Measurements from ENCODE around the gene SAPCD2.
"Not testable (repeated sequence)": the region's sequence is repeated elsewhere in the genome, so short reads cannot be mapped to it uniquely, and the experiment has no call there.

Gene SAPCD2

DNA sequence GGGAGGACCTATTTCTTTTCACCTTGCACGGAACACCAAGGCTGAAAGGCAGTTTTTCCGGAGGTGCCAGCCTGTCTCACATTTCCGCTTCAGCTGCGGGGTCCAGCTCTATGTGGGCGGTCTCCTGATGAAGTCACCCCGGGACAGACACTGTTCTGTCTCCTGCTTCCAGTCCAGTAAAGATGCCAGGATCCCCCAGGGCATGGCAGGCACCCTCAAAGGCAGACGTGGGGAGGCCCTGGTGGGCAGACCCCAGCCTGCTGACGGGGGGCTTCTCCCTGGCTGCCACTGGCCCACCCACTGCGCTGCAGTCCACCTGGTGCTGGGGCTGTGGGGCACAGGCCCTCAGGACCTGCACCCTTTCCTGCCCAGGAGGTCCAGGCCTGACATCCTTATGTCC is 7.6 kb downstream of the SAPCD2 start:
- DNase-seq, result not testable (repeated sequence)

DNA sequence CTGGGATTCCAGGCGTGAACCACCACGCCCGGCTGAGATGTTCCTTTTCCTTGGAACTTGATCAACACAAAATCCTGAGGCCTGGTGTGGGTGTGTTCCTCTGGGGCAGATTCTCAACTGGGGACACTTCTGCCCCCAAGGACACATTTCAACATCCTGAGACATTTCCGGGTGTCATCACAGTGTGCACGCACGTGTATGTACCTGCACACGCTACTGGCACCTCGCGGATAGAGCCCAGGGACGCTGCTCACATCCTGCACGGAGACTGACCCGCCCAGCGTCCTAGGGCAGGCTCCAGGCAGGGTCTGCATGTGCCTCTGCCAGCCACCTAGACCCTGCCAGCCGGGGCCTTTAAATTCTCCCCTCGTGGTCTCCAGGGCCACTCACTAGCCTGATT is 8.0 kb downstream of the SAPCD2 start:
- DNase-seq, result no peak

DNA sequence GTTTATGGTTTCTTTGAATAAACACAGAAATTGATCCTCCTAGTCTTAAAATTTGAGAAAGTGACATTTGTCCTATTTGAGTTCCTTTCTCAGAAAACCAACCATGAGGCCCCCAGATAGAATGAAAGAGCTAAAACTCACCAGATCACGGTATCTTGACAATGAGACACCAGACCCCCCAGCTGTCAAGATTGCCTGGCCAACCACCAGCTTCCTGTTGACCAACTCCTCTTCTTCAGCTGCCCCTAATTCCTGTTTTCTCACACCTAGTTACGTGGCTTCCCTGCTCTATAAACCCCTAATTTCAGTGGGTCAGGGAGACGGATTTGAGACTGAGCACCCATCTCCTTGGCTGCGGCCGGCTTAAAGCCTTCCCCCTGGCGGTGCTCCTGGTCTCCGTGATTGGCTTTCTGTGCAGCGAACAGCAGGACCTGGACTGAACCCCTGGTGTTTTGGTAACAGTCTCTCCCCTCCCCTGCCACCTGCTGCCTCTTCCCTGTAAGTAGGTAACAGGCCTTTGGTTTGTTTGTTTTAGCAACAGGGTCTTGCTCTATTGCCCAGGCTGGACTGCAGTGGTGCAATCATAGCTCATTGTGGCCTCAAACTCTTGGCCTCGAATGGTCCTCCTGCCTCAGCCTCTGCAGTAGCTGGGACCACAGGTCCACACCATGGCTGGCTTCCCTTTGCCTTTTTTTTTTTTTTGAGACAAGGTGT is 11.7 kb downstream of the SAPCD2 start:
- no peak for DNase-seq

DNA sequence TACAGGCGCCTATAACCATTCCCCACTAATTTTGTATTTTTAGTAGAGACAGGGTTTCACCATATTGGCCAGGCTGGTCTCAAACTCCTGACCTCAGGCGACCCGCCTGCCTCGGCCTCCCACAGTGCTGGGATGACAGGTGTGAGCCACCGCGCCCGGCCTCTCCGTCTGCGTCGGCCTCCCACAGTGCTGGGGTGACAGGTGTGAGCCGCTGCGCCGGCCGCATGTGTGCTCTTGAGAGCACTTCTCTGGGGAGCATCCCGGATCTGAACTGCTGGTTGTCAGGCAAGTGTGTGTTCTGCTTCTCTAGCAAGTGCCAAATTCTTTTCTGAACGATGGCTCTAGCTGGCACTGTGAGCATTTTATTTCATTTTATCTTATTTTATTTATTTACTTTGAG is 12.8 kb downstream of the SAPCD2 start:
- DNase-seq, result no peak

DNA sequence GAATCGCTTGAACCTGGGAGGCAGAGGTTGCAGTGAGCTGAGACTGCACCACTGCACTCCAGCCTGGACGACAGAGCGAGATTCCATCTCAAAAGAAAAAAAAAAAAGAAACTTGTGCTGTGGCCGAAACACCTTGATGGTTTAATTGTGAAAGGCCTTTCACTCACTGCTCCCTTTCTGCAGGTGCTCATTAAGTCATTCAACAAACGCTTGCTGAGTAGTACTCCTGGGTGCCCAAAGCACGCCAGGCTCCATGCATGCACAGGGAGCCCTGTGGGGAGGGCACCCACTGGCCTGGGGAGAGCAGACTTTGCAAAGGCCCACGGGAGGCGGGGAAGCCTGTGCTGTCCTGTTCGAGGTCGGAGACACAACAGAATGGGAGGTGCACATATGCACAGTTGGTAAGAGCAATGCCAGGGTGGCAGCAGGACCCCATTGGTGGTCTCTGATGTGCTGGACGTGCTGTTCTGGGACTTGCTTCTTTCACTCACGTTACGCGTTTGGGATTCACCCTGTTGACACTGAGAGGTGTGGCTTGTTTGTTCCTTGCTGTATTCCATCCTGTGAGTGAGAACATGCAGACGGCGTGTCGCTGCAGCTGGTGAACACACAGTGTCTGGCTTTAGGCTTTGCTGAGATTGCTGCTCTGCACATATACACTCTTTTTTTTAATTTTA is 13.5 kb downstream of the SAPCD2 start:
- DNase-seq, result no peak

DNA sequence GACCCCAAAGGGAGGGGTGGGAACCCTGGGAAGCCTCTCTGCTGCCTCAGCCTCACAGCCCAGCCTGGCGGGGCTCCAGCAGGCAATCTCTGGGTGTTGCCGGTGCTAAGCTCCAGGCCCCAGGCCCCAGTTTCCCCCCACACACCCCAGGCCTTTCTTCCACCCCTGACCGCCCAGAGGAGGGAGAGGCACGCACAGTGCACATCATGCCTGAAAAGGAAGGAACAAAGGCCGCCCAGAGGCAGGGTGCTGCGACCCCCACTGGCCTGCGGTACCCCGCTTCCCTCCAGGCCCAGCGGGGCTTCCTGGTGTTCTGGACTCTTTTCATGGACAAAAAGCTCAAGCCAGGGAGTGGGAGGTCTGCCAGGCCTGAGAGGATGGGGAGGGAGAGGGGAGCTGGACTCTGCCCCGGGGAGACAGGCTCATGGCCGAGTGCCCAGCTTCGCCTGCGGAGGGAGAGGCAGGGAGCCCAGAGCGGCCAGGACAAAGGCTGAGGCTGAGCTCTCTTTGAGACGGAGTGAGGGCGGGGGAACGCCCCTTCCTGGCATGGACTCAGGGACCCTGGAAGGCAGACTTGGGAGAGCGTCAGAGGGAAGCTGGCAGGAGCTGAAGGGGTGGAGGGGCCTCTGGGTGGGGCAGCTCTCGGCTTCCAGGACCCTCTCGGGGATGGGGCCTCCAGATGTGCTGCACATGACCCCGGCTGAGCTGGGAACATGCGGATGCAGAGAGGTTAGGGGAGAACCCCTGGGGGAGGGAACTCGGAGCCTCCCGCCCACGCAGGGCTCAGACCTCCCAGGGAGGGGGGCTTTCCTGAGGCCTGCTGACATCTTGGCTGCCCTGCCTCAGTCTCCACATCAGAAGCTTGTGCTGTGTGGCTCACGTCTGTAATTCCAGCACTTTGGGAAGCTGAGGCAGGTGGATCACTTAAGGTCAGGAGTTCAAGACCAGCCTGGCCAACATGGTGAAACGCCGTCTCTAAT is 14.7 kb downstream of the SAPCD2 start:
- no peak for DNase-seq

DNA sequence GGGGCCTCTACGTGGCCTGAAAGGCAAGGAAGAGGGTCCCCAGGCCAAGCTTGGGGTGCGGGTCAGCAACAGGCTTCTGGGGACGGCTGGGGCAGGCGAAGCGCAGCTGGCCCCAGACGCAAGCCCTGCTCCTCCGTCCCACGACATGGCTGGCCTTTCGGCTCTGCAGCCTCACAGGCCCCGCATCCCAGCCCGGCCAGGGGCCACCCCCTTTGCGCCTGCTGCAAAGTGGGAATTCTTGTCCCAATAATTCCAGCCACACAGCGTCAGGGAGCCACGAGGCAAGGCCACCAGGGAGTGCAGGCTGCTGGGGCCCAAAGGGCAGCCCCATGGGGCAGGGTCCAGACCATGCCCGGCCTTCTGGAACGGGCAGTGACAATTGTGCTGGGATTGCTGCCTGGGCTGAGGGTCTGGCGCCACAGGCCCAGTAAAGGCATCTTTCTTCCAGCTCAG is 15.4 kb downstream of the SAPCD2 start:
- no peak for DNase-seq

DNA sequence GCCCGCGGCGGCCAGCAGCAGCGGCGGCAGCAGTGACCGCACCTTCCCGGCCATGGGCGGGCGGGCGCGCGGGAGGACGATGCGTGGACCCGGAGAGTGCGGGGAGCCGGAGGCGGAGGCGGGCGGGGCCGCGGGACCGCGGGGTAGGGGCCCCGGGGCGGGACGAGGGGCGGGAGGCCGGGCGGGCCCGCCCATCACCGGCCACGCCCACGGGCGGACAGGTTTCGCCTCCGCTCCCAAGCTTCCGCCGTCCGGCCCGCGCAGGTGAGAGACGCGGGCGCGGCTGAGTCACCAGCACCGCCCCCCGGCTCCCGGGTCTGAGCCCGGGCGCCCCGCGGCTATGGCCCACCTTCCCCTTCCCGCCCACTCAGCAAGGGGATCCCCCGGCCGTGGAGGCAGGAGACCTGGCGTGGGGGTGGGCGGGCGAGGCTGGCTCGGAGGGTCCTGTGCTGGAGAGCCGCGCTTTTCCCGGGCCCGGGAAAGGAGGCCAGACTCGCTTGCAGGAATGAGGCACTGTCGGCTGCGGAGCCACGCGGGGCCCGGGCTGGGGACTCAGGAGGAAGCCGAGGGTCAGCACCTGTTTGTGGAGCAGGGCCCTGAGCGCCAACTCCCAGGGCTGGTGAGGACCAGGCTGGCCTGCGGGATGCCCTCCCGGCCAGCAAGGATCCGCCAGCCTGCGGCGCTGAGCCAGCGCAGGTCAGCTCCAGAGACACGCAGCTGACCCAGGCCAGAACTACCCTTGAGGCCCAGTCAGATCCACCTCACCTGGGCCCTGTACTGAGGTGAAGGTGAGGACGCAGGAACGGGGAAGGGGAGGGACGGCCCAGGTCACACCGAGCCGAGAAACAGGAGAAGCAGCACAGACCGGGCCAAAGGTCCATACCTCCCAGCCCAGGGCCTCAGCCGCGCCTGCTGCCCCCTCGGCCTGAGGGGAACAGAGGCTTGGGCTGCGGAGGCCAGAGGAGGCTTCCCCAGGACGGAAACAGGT is 16.1 kb downstream of the SAPCD2 start, which contains the start of gene ENTPD2:
Gene ENTPD2, minus strand, starts transcription at position 118 of the 988 bp plus-strand sequence. Its CDS starts 64 bp downstream, at position 54.
- peak; percentile 69 for DNase-seq

DNA sequence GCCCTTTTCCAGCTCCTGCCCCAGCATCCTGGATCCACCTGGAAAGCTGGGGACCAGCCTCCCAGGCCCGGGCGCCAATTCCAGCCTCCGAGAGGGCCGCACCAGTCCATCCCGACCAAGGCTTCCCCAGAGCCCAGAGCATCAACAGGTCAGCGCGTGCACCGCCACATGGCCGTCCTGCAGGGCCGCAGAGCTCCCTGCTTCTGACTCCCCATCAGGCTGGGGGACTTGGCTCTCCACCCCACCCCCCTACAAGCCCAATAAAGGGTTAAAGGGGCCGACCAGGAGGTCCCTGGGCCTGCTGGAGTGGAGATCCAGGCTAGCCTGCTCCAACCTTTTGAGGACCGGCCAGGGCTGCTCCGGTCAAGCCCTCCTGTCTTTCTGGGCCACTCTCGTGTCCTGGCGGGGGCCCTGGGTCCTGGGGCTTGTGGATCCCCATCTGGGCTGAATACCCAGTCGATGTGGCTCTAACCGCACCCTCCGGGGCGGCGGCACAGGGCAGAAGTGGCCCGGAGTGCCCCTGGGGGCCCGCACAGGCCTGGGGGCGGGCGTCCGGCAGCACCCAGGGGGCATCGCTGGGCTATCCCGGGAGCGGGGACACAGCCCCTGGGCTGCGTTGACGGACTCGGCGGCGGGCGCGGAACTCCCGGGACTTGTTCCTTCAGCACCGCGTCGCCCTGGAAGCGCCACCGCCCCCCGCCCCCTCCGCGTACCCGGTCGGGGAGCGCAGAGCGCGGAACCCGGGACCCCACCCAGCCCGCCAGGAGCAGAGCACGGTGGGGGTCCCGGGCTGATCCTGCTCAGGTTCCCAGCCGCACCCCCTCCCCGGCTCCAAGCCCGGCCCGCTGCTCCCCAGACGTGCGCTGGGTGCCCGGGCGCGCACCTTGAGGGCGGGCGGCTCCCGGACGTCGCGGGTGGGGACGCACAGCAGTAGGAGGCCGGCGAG is 17.1 kb downstream of the SAPCD2 start:
- no peak for DNase-seq

DNA sequence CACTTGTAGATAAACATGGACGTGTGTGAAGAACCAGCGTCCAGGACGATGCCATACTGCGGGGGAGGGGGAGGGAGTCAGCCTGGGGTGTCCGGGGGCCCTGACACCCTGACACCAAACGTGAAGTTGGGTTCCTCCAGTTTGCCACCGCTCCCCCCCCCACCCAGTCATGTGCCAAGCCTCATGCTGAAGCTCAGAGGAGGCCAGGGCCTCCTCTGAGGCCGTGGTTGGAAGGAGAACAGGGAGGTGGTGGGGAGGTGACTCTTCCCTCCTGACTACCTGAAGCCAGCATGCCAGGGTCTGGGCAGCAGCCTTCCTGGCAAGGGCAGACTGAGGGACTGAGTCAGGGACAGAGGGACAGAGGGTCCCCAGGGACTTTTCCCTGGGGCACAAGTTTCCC is 18.1 kb downstream of the SAPCD2 start:
- DNase-seq, result no peak

DNA sequence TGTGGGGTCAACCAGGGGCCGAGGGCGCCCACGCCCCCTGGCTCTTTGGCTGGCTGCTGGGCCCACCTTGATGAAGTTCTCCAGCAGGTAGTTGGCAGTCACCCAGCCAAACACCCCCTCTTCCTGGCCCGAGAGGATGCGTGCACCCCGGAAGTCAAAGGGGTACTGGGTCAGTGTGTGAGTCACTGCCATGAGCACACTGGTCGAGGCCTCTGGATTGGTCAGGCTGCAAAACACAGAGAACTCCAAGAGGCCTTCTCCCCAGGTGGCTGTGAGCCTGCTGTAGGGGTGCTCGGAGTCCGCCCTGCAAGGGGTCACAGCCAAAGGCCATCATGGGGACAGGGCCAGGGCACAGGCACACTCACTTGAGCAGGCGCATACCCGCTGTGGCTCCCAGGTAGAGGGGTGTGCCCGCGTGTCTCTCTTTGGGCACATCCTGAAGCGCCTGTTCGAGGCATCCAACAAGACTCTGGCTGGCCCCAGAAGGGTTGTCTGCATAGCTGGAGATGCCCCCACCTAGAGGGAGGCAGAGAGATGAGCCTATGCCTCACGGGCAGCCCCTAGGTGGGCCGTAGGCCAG is 19.1 kb downstream of the SAPCD2 start:
- DNase-seq, result no peak

DNA sequence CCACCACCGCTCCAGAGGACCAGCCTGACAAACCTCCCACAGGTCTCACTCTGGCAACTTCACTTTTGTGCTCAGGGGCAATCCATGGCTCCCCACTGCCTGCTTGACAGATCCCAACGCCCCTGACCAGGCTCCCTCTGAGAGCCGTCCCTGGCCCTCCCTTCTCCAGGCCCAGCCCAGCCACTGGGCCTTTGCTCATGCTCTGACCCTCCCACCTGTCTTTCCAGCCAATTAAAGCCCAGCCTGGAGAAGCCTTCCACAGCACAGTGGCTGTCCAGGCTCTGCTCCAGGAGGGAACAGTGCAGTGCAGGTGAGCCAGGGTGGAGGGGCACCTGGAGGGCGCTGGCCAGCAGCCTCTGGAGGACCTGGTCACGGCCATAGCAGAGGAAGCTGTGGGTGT is 19.8 kb downstream of the SAPCD2 start:
- no peak for DNase-seq

DNA sequence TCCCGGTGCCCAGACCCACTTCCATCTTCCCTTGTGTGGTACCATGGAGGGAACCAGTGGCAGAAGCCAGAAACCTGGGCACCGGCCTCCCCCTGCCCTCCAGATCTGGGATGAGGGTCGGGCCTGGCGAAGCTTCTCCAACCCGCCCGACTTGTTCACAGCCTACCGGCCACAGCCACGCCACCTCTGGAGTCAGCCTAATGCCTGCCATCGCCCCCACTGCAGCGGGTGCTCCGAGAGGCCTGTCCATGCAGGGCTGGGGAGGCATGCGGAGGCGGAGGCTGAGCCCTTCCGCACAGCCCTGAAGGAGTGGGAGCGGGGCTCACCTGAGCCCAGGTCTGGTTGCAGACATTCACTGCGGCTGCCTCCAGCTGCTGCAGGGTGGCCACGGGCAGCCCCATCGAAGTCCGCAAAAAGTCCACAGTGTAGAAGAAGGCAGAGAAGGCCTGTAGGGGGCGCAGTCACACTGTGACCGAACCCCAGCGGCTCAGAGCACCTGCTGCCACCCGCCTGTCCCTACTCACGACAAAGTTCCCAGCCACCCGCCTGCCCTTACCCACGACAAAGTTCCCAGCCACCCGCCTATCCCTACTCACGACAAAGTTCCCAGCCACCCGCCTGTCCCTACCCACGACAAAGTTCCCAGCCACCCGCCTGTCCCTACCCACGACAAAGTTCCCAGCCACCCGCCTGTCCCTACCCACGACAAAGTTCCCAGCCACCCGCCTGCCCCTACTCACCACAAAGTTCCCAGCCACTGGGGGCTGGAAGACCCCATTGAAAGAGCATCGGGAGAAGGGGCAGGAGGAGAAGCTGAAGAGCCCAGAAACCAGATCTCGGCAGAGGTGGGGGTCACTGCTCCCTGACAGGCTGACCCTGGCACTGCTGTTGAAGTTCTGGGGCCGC is 20.6 kb downstream of the SAPCD2 start:
- DNase-seq, result peak; percentile 71

DNA sequence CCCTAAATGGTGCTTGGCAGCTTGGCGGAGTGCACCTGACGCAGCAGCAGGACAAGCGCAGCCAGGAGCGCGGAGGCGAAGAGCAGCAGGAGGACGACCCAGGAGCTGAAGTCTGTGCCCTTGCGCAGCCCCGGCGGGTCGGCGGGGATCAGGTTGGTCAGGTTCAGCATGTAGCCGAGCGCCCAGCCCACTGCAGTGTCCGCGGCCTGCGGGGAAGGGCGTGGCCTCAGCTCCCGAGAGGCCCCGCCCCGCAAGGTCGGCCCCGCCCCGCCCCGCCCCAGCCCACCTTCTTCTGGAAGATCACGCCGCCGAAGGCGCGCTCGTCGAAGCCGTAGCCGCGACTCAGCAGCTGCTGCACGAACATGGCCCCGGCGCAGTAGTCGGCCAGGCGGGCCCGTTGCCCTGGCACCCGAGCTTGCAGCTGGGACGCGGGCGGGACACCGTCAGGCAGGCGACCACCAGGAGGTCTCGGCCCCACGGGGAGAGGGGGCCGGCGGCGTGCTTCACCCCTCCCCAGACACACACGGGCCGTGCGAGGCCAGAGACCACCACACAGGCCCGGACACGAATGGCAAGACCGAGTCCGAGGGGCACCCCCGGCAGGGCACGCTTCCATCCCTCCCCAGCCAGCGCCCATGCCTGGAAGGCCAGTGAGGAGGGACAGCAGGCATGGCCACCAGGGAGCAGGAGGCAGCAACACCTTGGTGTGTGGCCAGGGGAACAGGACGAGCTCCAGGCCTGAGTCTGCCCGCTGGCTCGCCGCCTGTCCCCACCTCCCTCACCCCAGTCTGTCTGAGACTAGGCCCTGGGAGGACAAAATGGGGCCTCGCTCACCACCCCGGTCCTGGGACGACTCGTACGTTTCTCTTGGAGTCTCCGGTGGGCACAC is 21.5 kb downstream of the SAPCD2 start:
- DNase-seq, result no peak

DNA sequence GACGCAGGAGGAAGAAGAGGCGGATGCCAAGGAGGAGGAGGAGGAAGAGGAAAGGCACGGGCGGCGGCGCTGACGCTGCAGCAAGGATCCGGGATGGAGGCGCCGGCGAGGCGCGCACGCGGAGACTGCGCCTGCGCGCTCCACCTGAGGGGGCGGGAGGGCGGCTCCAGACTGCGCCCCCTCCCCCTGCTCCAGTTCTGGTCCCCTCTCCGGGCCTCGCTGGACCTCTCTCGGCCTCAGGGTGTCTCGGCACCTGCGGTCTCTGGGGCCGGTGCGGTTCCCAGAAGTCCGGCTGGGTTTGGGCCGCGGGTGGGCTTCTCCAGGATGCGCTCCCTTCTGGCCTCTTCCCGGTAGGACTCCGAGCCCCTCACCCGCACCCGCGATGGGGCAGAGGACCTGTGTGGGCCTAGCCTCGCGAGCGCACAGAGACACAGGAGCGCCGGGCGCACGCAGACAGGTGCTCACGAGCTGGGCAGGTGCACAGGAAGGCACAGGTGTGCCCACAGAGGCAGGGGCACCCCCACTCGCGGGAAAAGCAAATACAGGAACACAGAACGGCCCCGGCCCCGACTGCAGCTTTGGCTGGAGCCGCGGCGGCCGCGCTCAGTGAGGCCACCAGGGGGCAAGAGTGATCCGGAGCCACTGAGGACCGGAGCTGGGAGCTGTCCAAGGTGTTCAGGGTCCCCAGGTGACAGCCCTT is 24.1 kb downstream of the SAPCD2 start, which contains the start of gene NPDC1:
Gene NPDC1, minus strand, starts transcription at position 90 of the 700 bp plus-strand sequence. CDS start 188 bp downstream, outside the sequence.
- peak; percentile 85 for DNase-seq

DNA sequence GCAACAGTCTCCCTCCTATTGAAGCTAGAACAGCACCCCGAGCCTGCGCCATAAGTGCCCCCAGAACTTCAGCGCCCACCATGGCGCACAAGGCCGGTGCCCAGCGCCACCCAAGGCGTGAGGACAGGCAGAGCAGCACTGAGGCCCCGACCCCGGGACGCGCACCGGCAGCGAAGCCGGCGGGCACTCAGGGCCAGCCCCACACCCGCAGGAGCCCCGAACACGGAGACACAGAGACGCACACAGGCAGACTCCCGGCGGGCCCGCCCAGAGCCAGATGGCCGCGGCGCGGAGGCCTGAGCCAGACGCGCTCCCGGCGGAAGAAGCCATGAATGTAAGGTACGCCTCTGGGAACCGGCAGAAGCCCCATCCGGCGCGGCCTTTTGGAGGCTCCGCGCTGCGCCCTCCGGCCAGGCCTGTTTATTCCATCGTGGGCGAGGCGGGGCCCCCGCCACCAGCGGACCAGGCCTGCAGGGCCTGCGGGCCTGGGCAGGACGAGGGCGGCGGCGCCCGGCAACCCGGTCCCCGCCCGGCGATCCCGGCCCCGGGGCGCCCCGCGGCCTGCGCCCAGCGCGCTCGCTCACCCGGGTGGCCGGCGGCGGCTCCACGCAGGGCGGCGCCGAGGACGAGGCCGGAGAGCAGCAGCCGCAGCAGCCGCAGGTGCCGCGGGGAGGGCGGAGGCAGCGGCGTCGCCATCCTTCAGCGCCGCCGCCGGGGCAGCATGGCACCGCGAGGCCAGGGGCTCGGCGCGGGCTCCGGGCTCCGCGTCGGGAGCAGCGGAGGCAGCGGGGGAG is 24.9 kb downstream of the SAPCD2 start:
- DNase-seq, result peak; percentile 22

Measured in CD4-positive, alpha-beta T cell treated with Interleukin-17A for 4 hours (primary cell).